Heart left ventricle (tissue), 13 donors: ENCODE data around the gene RIC8B.

ENCODE experiments used
- CTCF ChIP-seq, 12 donors: fragments of 200-600 bp; sonication (generic) in 4 of 12; IDR thresholded peaks; one replicate each; pipeline versions ENCODE4 v1.5.0 to v1.8.0; 2018 to 2022; ENCODE audit warnings: antibody characterized with exemption in 12 of 12, mild to moderate bottlenecking in 5 of 12
- POLR2A ChIP-seq, 2 donors: fragments of 450-650 bp; IDR thresholded peaks; one replicate each; pipeline ENCODE4 v1.6.1; 2017; ENCODE audit warnings: antibody characterized with exemption in 2 of 2, mild to moderate bottlenecking in 2 of 2, moderate library complexity in 2 of 2
- donor health status: ischemic (EF 13 %, LVEDD 7.1; RV severe dilation, severe dysfunction).
- donor health status: DM: no; HTN: yes; CAD: no.
- donor health status: DM: no; HTN: no; CAD: no.
- donor health status: ischemic (EF 25% LVEDD 6.9; RV normal size, moderate dysfunction).
- donor health status: ischemic (EF 25% LVEDD 5.7; RV mildly dilated, moderate dysfunction).
- donor health status: ischemic (EF 35%, LVEDD 5.7; RV mildly dilated, moderate dysfunction).
- donor health status: nonischemic (EF 11% LVEDD 7.7; RV severe dilation, severe dysfunction).
- donor health status: DM: yes; HTN: yes; CAD: no.
- donor health status: PGD.
- donor health status: ischemic (EF 29% LVEDD 5.4; RV normal size, mild dysfunction).
- donor health status: nonischemic (EF 23%, LVEDD 6.1; RV moderate dilation, normal function).

DNA sequence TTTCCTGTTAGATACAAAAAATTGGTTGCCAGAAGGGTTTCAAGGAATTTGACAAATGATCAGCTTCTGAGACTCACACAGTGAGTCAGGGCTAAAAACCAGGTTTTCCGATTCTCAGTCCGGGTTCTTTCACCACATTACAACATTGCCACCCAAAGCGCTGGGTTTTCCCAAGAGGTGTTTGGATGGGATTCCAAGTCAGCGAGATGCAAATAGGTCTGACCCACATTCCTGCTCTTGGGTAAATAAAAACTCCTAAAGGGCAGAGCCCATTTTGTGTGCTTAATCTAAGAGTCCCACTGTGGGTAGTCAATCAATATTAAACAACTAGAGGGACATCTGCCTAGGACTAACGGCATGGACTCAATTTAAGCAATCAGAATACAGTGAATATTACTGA lies 5.4 kb upstream of the RIC8B start:
- TF ChIP-seq CTCF (IDR thresholded peaks at IDR 0.05) = no peak
- no peak for TF ChIP-seq POLR2A (IDR thresholded peaks at IDR 0.05)
